GM12878 (cell line): Measurements from ENCODE around the gene NLRC5. TPM values are rescaled to one million over a fixed set of nuclear protein-coding genes. Genes with fewer than 3 reads are reported as not detected.

ENCODE experiments used
- ATAC-seq: fragments of 200-7000 bp; cut with Tn5 transposase; 3 replicates; pipeline ENCODE4 v1.9.1; 2020; ENCODE audit warnings: mild to moderate bottlenecking, moderate library complexity
- BruUV-seq: library from RNA; stranded (reverse); fragments of 400-500 nt; replicated peaks from 2 replicates; lab custom pipeline; 2021; lab: Mats Ljungman, UMichigan
- CTCF ChIA-PET: fragments of 300-600 bp; sonication (Branson Sonifier 250); formaldehyde crosslinking; extraction: SDS; loops from one replicate; lab custom pipeline; 2021; ENCODE audit warnings: inconsistent platforms; lab: Yijun Ruan, JAX
- POLR2A ChIA-PET: fragments of 350-600 bp; formaldehyde crosslinking; extraction: SDS; loops from one replicate; lab custom pipeline; 2021; ENCODE audit warnings: inconsistent platforms; lab: Charles Lee
- RAD21 ChIA-PET: fragments of 300-600 bp; sonication (Branson Sonifier 250); formaldehyde crosslinking; loops from one replicate; lab custom pipeline; 2023; ENCODE audit warnings: antibody characterized with exemption; ENCODE audit not compliant: unreplicated experiment; lab: Charles Lee
- SMC1A ChIA-PET: fragments of 300-600 bp; sonication (Branson Sonifier 250); formaldehyde crosslinking; loops from one replicate; lab custom pipeline; 2023; ENCODE audit not compliant: unreplicated experiment, uncharacterized antibody; lab: Charles Lee
- DNase-seq: peaks from one replicate; pipeline ENCODE4 v3.0.0-alpha.2; 2011; ENCODE audit warnings: low read depth, low spot score
- FAIRE-seq: peaks from 3 replicates; lab custom pipeline; 2011; peaks lifted over from hg19 to GRCh38; lab: Jason Lieb, UNC
- H2AFZ ChIP-seq: 2 replicates; pipeline ENCODE4 v1.6.0; 2011; ENCODE audit warnings: low read depth, low read length, control low read depth; ENCODE audit not compliant: control insufficient read depth
- H3K27ac ChIP-seq: 2 replicates; pipeline ENCODE4 v1.5.1; 2011; ENCODE audit warnings: control low read depth; ENCODE audit not compliant: control insufficient read depth, insufficient read depth
- H3K27me3 ChIP-seq, 2 experiments: replicated peaks in 1 of 2; 2 replicates each; pipeline versions ENCODE4 v1.6.0 to v1.6.1; 2011; ENCODE audit warnings: low read length in 1 of 2; ENCODE audit not compliant: control insufficient read depth in 2 of 2, insufficient read depth in 2 of 2
- H3K36me3 ChIP-seq, 2 experiments: 2 replicates each; pipeline ENCODE4 v1.5.1; 2011; ENCODE audit warnings: low read length in 1 of 2; ENCODE audit not compliant: control insufficient read depth in 2 of 2, insufficient read depth in 2 of 2
- H3K4me1 ChIP-seq: 2 replicates; pipeline ENCODE4 v1.6.1; 2011; ENCODE audit warnings: mild to moderate bottlenecking, low read length, moderate library complexity, mixed read lengths; ENCODE audit not compliant: control insufficient read depth, insufficient read depth
- H3K4me2 ChIP-seq: 2 replicates; pipeline ENCODE4 v1.6.0; 2011; ENCODE audit warnings: control low read depth; ENCODE audit not compliant: control insufficient read depth, insufficient read depth
- H3K4me3 ChIP-seq: fragments of 200-600 bp; sonication (generic); 2 replicates; pipeline ENCODE4 v1.5.1; 2016
- H3K79me2 ChIP-seq: 2 replicates; pipeline ENCODE4 v1.6.0; 2011; ENCODE audit warnings: low read length; ENCODE audit not compliant: control insufficient read depth, insufficient read depth
- H3K9ac ChIP-seq: 2 replicates; pipeline ENCODE4 v1.8.0; 2011; ENCODE audit warnings: low read length, control low read depth, mixed read lengths; ENCODE audit not compliant: control insufficient read depth, insufficient read depth
- H3K9me3 ChIP-seq: replicated peaks from 3 replicates; pipeline ENCODE4 v1.5.1; 2011; ENCODE audit warnings: mild to moderate bottlenecking, low read length; ENCODE audit not compliant: control insufficient read depth, insufficient read depth
- H4K20me1 ChIP-seq: 2 replicates; pipeline ENCODE4 v1.6.0; 2011; ENCODE audit not compliant: control insufficient read depth, insufficient read depth
- CREB1 ChIP-seq: IDR thresholded peaks from 2 replicates; pipeline ENCODE4 v1.6.1; 2012; ENCODE audit warnings: low read depth, mild to moderate bottlenecking, inconsistent platforms
- ESRRA ChIP-seq: IDR thresholded peaks from 2 replicates; pipeline ENCODE4 v1.6.1; 2012; ENCODE audit warnings: mild to moderate bottlenecking, low read length, improper control_type of control experiment
- EZH2 ChIP-seq: IDR thresholded peaks from 2 replicates; pipeline ENCODE4 v1.6.1; 2012; ENCODE audit warnings: low read depth, mild to moderate bottlenecking, control low read depth, inconsistent platforms, low read length, borderline replicate concordance; ENCODE audit not compliant: control insufficient read depth
- IRF4 ChIP-seq: IDR thresholded peaks from 2 replicates; pipeline ENCODE4 v1.6.1; 2011; ENCODE audit warnings: low read depth, low read length
- LARP7 ChIP-seq: fragments of 450-650 bp; IDR thresholded peaks from 2 replicates; pipeline ENCODE4 v1.6.1; 2017; ENCODE audit warnings: mild to moderate bottlenecking
- MLLT1 ChIP-seq: fragments of 450-650 bp; IDR thresholded peaks from 2 replicates; pipeline ENCODE4 v1.6.1; 2016; ENCODE audit warnings: mild to moderate bottlenecking
- MYB ChIP-seq: fragments of 150-350 bp; IDR thresholded peaks from 2 replicates; pipeline ENCODE4 v1.6.1; 2014; ENCODE audit warnings: mild to moderate bottlenecking, low read depth, low read length, borderline replicate concordance
- PAX5 ChIP-seq: IDR thresholded peaks from 2 replicates; pipeline ENCODE4 v1.6.1; 2011; ENCODE audit warnings: low read depth, low read length, borderline replicate concordance
- RUNX3 ChIP-seq: IDR thresholded peaks from 2 replicates; pipeline ENCODE4 v1.6.1; 2012; ENCODE audit warnings: low read length, inconsistent platforms
- SMARCA5 ChIP-seq: fragments of 450-650 bp; IDR thresholded peaks from 2 replicates; pipeline ENCODE4 v1.6.1; 2017; ENCODE audit warnings: mild to moderate bottlenecking
- SPI1 ChIP-seq: IDR thresholded peaks from 2 replicates; pipeline ENCODE4 v1.6.1; 2011; ENCODE audit warnings: low read depth, mild to moderate bottlenecking, low read length, moderate library complexity, borderline replicate concordance; ENCODE audit not compliant: insufficient read depth
- USF2 ChIP-seq: IDR thresholded peaks from 2 replicates; pipeline ENCODE4 v1.6.1; 2011; ENCODE audit warnings: low read depth, low read length, improper control_type of control experiment, borderline replicate concordance
- ZNF217 ChIP-seq: fragments of 450-650 bp; IDR thresholded peaks from 2 replicates; pipeline ENCODE4 v1.6.1; 2017; ENCODE audit warnings: antibody characterized with exemption, mild to moderate bottlenecking
- WGBS: methylation state at CpG from one replicate; pipeline ENCODE4 v1.1.6; 2016; ENCODE audit warnings: low lambda C conversion rate; ENCODE audit not compliant: insufficient replicate concordance, insufficient coverage; ENCODE audit errors: missing lambda C conversion rate; 5-methylcytosine and 5-hydroxymethylcytosine counted together
- in situ Hi-C: fragments of 300-500 bp; cut with MboI; formaldehyde crosslinking; loops from 9 replicates; pipeline ENCODE4 v1.14.3; 2018; ENCODE audit warnings: mixed read lengths
- intact Hi-C: fragments of 100-400 bp; cut with micrococcal nuclease; formaldehyde crosslinking; loops from one replicate; pipeline ENCODE4 v1.14.2; 2022; ENCODE audit not compliant: unreplicated experiment
- polyA plus RNA-seq, 11 experiments: library from polyadenylated mRNA; depleted of rRNA in 4 of 11; unstranded in 6 of 11; stranded (reverse) in 5 of 11; fragments of >200 nt; fragmentation: Nextera tagmentation in 4 of 11; fragmentation: Illumina TruSeq in 1 of 11; extraction: Ambion mirVana in 4 of 11; extraction: Trizol in 1 of 11; gene quantifications; 1 replicate in 1 of 11; 2 replicates in 10 of 11; pipeline versions ENCODE4 v1.2.1 to v1.2.3, GENCODE V29; 2011 to 2016; ENCODE audit warnings: inconsistent platforms in 2 of 11, missing spikeins in 2 of 11, low read depth in 1 of 11
- total RNA-seq, 4 experiments: library from RNA; depleted of rRNA in 3 of 4; stranded (reverse); fragments of >200 nt in 3 of 4; fragmentation: Illumina TruSeq in 1 of 4; extraction: Trizol in 1 of 4; gene quantifications; 2 replicates each; pipeline versions ENCODE4 v1.2.1 to v1.2.3, GENCODE V29; 2013 to 2021

Gene NLRC5
- total and polyA plus RNA-seq, 10 of the 15 experiments (the other 5 are each of a cell fraction or from before 2014, with no cell fraction given), result 13.1 to 105 (median 57.3) TPM

GRCh38 chr16:56974549-56975300 is 14.6 kb upstream of the NLRC5 start:
- RAD21 ChIA-PET, result interaction anchor here (1.1 to 22.4 kb wide), 5 partner anchors 7 to 66 kb away, joined by 3 to 473 read pairs (median 376); partner anchors contain the start of genes CETP and NLRC5
- BruUV-seq, result no TSS peak
- 65% methylated on average over 9 of the region's 9 CpGs for WGBS
- Histone ChIP-seq H3K4me2 (no peak overlapping the region), H3K27ac (no peak overlapping the region)
- intact Hi-C loops, result loop anchor here (5.0 kb wide), 1 partner anchor 213 kb away; the partner anchor contains the start of genes PSME3IP1 and RSPRY1
- FAIRE-seq (no peak), DNase-seq (no peak), ATAC-seq (no peak)
- no peak for TF ChIP-seq ESRRA
- no peak for TF ChIP-seq USF2
- no peak for TF ChIP-seq CREB1
- TF ChIP-seq ZNF217, result peak; percentile 20; the same call in 1 of the 2 replicates
- no peak for TF ChIP-seq IRF4
- TF ChIP-seq MYB, result no peak
- TF ChIP-seq RUNX3, result peak; percentile 43
- no peak for TF ChIP-seq LARP7
- peak; percentile 50; the same call in 1 of the 2 replicates for TF ChIP-seq MLLT1
- TF ChIP-seq SMARCA5, result peak; percentile 81
- TF ChIP-seq EZH2, result no peak
- TF ChIP-seq PAX5, result no peak
- peak; percentile 38; the same call in 1 of the 2 replicates for TF ChIP-seq SPI1
- TF ChIP-seq, all 136 proteins: peak for 5
- H3K4me3 ChIP-seq, result no peak overlapping the region
- H4K20me1 ChIP-seq, result no peaks in the 10 kb centered on the region
- H3K36me3 ChIP-seq, result no peaks in the 10 kb centered on the region
- ChIA-PET SMC1A (interaction anchor here (0.5 to 31.6 kb wide), 6 partner anchors 10 to 71 kb away, joined by 3 to 604 read pairs (median 50); partner anchors contain the start of genes CETP and NLRC5), POLR2A (interaction anchor here (0.8 to 17.6 kb wide), 8 partner anchors 8 to 67 kb away, joined by 3 to 343 read pairs (median 4); partner anchors contain the start of gene NLRC5), CTCF (interaction anchor here (0.9 to 19.4 kb wide), 4 partner anchors 6 to 71 kb away, joined by 3 to 420 read pairs (median 212); partner anchors contain the start of genes CETP and NLRC5)
- H3K27me3 ChIP-seq, result no peaks in the 10 kb centered on the region
- H3K9me3 ChIP-seq, result no peaks in the 10 kb centered on the region
- in situ Hi-C loops, result loop anchor here (5.0 kb wide), 1 partner anchor 68 kb away; no protein-coding TSS in a partner anchor
- H3K79me2 ChIP-seq, result no peaks in the 10 kb centered on the region
- no peak overlapping the region for H3K9ac ChIP-seq
- H2AFZ ChIP-seq, result no peak overlapping the region
- H3K4me1 ChIP-seq, result peaks cover 50% of the 10 kb centered on the region
